HL-60 (cell line): ENCODE results near the gene CD74.

ENCODE experiments used
- DNase-seq, 2 experiments: peaks; one replicate each; pipeline ENCODE4 v3.0.0-alpha.2; 2010 to 2020; ENCODE audit warnings: low read depth in 1 of 2, low spot score in 1 of 2
- H3K27ac ChIP-seq: fragments of 250-450 bp; sonication (Bioruptor Pico); replicated peaks from 2 replicates; pipeline ENCODE4 v1.5.1; 2020; ENCODE audit warnings: mild to moderate bottlenecking, moderate library complexity
- H3K27me3 ChIP-seq: fragments of 250-450 bp; sonication (Bioruptor Pico); 2 replicates; pipeline ENCODE4 v1.5.1; 2021; ENCODE audit warnings: mild to moderate bottlenecking, moderate library complexity; ENCODE audit not compliant: insufficient read depth, poor library complexity, severe bottlenecking
- H3K4me3 ChIP-seq: replicated peaks from 2 replicates; pipeline ENCODE4 v1.5.1; 2011; ENCODE audit warnings: mild to moderate bottlenecking, control low read depth, low read length; ENCODE audit not compliant: insufficient read depth
- CTCF ChIP-seq: IDR thresholded peaks from one replicate; pipeline ENCODE4 v1.5.1; 2011; ENCODE audit warnings: low read length, control low read depth, inconsistent platforms; ENCODE audit not compliant: insufficient read depth
- GABPA ChIP-seq: IDR thresholded peaks from 2 replicates; pipeline ENCODE4 v1.6.1; 2012; ENCODE audit warnings: low read depth
- POLR2AphosphoS5 ChIP-seq: IDR thresholded peaks from 2 replicates; pipeline ENCODE4 v1.6.1; 2012; ENCODE audit warnings: low read depth
- REST ChIP-seq: IDR thresholded peaks from 2 replicates; pipeline ENCODE4 v1.6.1; 2012; ENCODE audit warnings: low read depth; ENCODE audit not compliant: insufficient replicate concordance
- SPI1 ChIP-seq: IDR thresholded peaks from 2 replicates; pipeline ENCODE4 v1.6.1; 2012; ENCODE audit warnings: low read depth, mild to moderate bottlenecking, borderline replicate concordance

CD74 gene

GRCh38 chr5:150384701-150385100, 28.0 kb downstream of the CD74 start:
- H3K27me3 ChIP-seq, result no peaks in the 10 kb centered on the region
- TF ChIP-seq POLR2AphosphoS5 (no peak), SPI1 (no peak), GABPA (no peak)
- H3K4me3 ChIP-seq, result no peak overlapping the region
- no peak overlapping the region for H3K27ac ChIP-seq
- DNase-seq, result no peak

- no peaks in the 10 kb centered on the region for H3K27me3 ChIP-seq
- DNase-seq, result no peak
- no peak overlapping the region for H3K4me3 ChIP-seq
- TF ChIP-seq POLR2AphosphoS5, result no peak
- no peak for TF ChIP-seq REST
- no peak for TF ChIP-seq GABPA
- no peak for TF ChIP-seq SPI1
- no peak for TF ChIP-seq CTCF
- no peak overlapping the region for H3K27ac ChIP-seq
Measured at GRCh38 chr5:150377964-150378694, 34.6 kb downstream of the CD74 start.

- TF ChIP-seq REST (no peak), SPI1 (no peak), CTCF (no peak), POLR2AphosphoS5 (no peak), GABPA (no peak)
- no peak overlapping the region for H3K27ac ChIP-seq
- DNase-seq, result no peak
- no peaks in the 10 kb centered on the region for H3K27me3 ChIP-seq
- no peak overlapping the region for H3K4me3 ChIP-seq
Measured at GRCh38 chr5:150376799-150377771, 35.6 kb downstream of the CD74 start.

GRCh38 chr5:150374651-150375050, 38.1 kb downstream of the CD74 start:
- H3K4me3 ChIP-seq, result no peak overlapping the region
- no peaks in the 10 kb centered on the region for H3K27me3 ChIP-seq
- H3K27ac ChIP-seq, result no peak overlapping the region
- no peak for TF ChIP-seq REST
- no peak for TF ChIP-seq GABPA
- TF ChIP-seq CTCF, result no peak
- no peak for TF ChIP-seq POLR2AphosphoS5
- no peak for TF ChIP-seq SPI1
- no peak for DNase-seq
